ENCODE results near the gene UPK1B. TPM values are rescaled to one million over a fixed set of nuclear protein-coding genes. Genes with fewer than 3 reads are reported as not detected.
"Not testable (repeated sequence)": the region's sequence is repeated elsewhere in the genome, so short reads cannot be mapped to it uniquely, and the experiment has no call there.

UPK1B gene
- total and polyA plus RNA-seq, 8 donors: 0.46 to 61.1 (median 2.3) TPM; not detected in 4

GRCh38 chr3:119157971-119158370, 15.4 kb upstream of the UPK1B start:
- WGBS, 5 donors: 47 to 63% (median 62%) methylated on average over 2 of the region's 2 CpGs
- intact Hi-C loops (cut with DNase I; ENCODE audit: low total_unique reads): no loop called here
- TF ChIP-seq POLR2AphosphoS5 (IDR thresholded peaks at IDR 0.05): no peak
- TF ChIP-seq EP300 (IDR thresholded peaks at IDR 0.05): no peak
- no peak for TF ChIP-seq CTCF (IDR thresholded peaks at IDR 0.05)
- TF ChIP-seq POLR2A (IDR thresholded peaks at IDR 0.05): no peak
- H3K27ac ChIP-seq: no peak overlapping the region
- no peak for DNase-seq
- no peaks in the 10 kb centered on the region for H3K4me1 ChIP-seq
- H3K27me3 ChIP-seq: no peaks in the 10 kb centered on the region
- peaks cover 0 to 39% (median 23%) of the 10 kb centered on the region in 4 donors for H3K9me3 ChIP-seq
- H3K4me3 ChIP-seq: no peak overlapping the region
- H3K36me3 ChIP-seq: no peaks in the 10 kb centered on the region

DNA sequence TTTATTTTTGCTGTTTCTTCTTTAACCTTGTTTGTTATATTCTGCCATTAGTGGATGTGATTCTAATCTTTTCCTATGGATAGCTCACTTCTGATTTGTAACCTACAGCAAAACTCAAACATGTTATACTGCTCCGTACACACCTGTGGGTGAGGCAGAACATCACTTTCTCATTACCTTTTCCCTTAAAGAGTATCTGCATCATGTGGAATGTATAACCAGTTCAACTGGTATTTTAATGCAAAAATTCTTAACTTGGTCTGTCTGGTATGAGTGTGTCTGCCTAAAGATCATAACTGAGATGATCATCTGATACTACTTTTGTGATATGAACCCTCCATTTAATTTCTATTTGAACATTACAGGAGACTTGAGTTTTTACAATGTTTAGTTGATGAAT, 13.0 kb upstream of the UPK1B start:
- peak in 1 of 2 donors; percentile 66 for DNase-seq
- WGBS, 5 donors: 24 to 58% (median 30%) methylated on average over 1 of the region's 1 CpG
- H3K4me3 ChIP-seq: no peak overlapping the region
- H3K27me3 ChIP-seq: no peaks in the 10 kb centered on the region
- H3K4me1 ChIP-seq: no peaks in the 10 kb centered on the region
- no peak overlapping the region for H3K27ac ChIP-seq
- H3K36me3 ChIP-seq: no peaks in the 10 kb centered on the region
- TF ChIP-seq POLR2A (IDR thresholded peaks at IDR 0.05) (no peak), POLR2AphosphoS5 (IDR thresholded peaks at IDR 0.05) (no peak)
- intact Hi-C loops (cut with DNase I; ENCODE audit: low total_unique reads): no loop called here
- peaks cover 0 to 30% (median 8%) of the 10 kb centered on the region in 4 donors for H3K9me3 ChIP-seq

GRCh38 chr3:119160815-119161214, 12.6 kb upstream of the UPK1B start:
- H3K27ac ChIP-seq: no peak overlapping the region
- H3K36me3 ChIP-seq: no peaks in the 10 kb centered on the region
- H3K4me3 ChIP-seq: no peak overlapping the region
- no peak for DNase-seq
- intact Hi-C loops (cut with DNase I; ENCODE audit: low total_unique reads): no loop called here
- no peaks in the 10 kb centered on the region for H3K27me3 ChIP-seq
- no peaks in the 10 kb centered on the region for H3K4me1 ChIP-seq
- H3K9me3 ChIP-seq: peaks cover 0 to 29% (median 8%) of the 10 kb centered on the region in 4 donors
- no peak for TF ChIP-seq POLR2A (IDR thresholded peaks at IDR 0.05)
- TF ChIP-seq POLR2AphosphoS5 (IDR thresholded peaks at IDR 0.05): no peak
- no peak for TF ChIP-seq CTCF (IDR thresholded peaks at IDR 0.05)
- no peak for TF ChIP-seq EP300 (IDR thresholded peaks at IDR 0.05)
- 9 to 23% (median 17%) methylated on average over 1 of the region's 1 CpG for WGBS, 5 donors

DNA sequence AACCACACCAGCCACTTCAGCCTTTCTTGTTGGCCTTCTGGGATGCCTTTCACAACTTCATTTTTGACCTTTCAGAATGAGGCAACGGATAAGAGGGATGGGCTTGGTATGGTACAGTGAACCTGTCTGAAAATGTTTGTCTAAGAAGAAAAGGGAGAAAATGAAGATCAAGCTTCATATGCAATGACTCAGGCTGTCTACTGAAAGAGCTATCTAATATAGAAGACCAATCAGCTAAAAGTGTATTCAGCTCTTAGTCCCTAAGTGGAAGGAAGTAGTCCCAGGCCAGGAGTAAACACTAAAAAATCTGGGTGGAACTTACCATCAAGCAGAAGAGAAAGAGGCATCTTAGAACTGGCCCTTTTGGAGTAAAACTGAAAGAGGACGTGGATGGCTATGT, 12.2 kb upstream of the UPK1B start:
- no peaks in the 10 kb centered on the region for H3K4me1 ChIP-seq
- 41 to 53% (median 44%) methylated on average over 2 of the region's 2 CpGs for WGBS, 5 donors
- no peaks in the 10 kb centered on the region for H3K36me3 ChIP-seq
- no peak overlapping the region for H3K4me3 ChIP-seq
- TF ChIP-seq POLR2AphosphoS5 (IDR thresholded peaks at IDR 0.05) (no peak), EP300 (IDR thresholded peaks at IDR 0.05) (no peak), CTCF (IDR thresholded peaks at IDR 0.05) (no peak), POLR2A (IDR thresholded peaks at IDR 0.05) (no peak)
- no peaks in the 10 kb centered on the region for H3K27me3 ChIP-seq
- no peak for DNase-seq
- peaks cover 0 to 25% (median 5%) of the 10 kb centered on the region in 4 donors for H3K9me3 ChIP-seq
- intact Hi-C loops (cut with DNase I; ENCODE audit: low total_unique reads): no loop called here
- H3K27ac ChIP-seq: no peak overlapping the region

GRCh38 chr3:119164745-119165144, 8.7 kb upstream of the UPK1B start:
- 81 to 92% (median 86%) methylated on average over 9 of the region's 9 CpGs for whole genome bisulfite sequencing, 5 donors
- intact Hi-C loops (cut with DNase I; ENCODE audit: low total_unique reads); H3K36me3 ChIP-seq; H3K4me3 ChIP-seq; DNase-seq; H3K27ac ChIP-seq; H3K27me3 ChIP-seq; H3K4me1 ChIP-seq: not testable (repeated sequence)
- H3K9me3 ChIP-seq: peaks cover 0 to 12% (median 0%) of the 10 kb centered on the region in 4 donors
